Activated naive CD8-positive, alpha-beta T cell treated with anti-CD3 and anti-CD28 coated beads, Interleukin-2, amount 50 U/mL, for 24 hours (primary cell): Measurements from ENCODE around the gene TRMT10C.
"Not testable (repeated sequence)": the region's sequence is repeated elsewhere in the genome, so short reads cannot be mapped to it uniquely, and the experiment has no call there.

Source experiments
- ATAC-seq: fragments of 150-1000 bp; cut with Tn5 transposase; one replicate; pipeline ENCODE4 v1.10.0; 2021
- DNase-seq: peaks from one replicate; pipeline ENCODE4 v3.0.0; 2021
- H3K27ac Mint-ChIP-seq: one replicate; pipeline ENCODE4 v1.8.0; 2021; ENCODE audit warnings: mild to moderate bottlenecking, mixed read lengths
- H3K27me3 Mint-ChIP-seq: one replicate; pipeline ENCODE4 v1.8.0; 2021; ENCODE audit warnings: mixed read lengths
- H3K36me3 Mint-ChIP-seq: one replicate; pipeline ENCODE4 v1.8.0; 2021; ENCODE audit warnings: low read depth, mixed read lengths
- H3K4me1 Mint-ChIP-seq: one replicate; pipeline ENCODE4 v1.8.0; 2021; ENCODE audit warnings: mixed read lengths
- H3K4me3 Mint-ChIP-seq: one replicate; pipeline ENCODE4 v1.8.0; 2021; ENCODE audit warnings: mild to moderate bottlenecking, moderate library complexity, mixed read lengths
- H3K9me3 Mint-ChIP-seq: one replicate; pipeline ENCODE4 v1.8.0; 2021; ENCODE audit warnings: mixed read lengths

Gene TRMT10C

GRCh38 chr3:101573449-101574387 lies 12.1 kb downstream of the TRMT10C start, which contains the start of gene PCNP:
Gene PCNP (plus strand): TSS chr3:101574180. CDS start chr3:101574216, 36 bp downstream.
- Mint-ChIP-seq H3K9me3 (no peaks in the 10 kb centered on the region), H3K4me1 (peaks cover 72% of the 10 kb centered on the region), H3K27ac (peak within 1 kb of the TSS; percentile 94), H3K4me3 (peak within 1 kb of the TSS; percentile 90), H3K27me3 (no peaks in the 10 kb centered on the region), H3K36me3 (peaks cover 18% of the 10 kb centered on the region)
- ATAC-seq (peak; percentile 83), DNase-seq (peak; percentile 99)

- Mint-ChIP-seq H3K9me3 (no peaks in the 10 kb centered on the region), H3K27me3 (no peaks in the 10 kb centered on the region), H3K4me1 (peaks cover 75% of the 10 kb centered on the region), H3K4me3 (peak overlapping the region; percentile 90), H3K36me3 (peaks cover 22% of the 10 kb centered on the region), H3K27ac (peak overlapping the region; percentile 94)
- ATAC-seq (peak; percentile 63), DNase-seq (peak; percentile 52)
Measured at GRCh38 chr3:101574388-101575112, 12.9 kb downstream of the TRMT10C start.

- Mint-ChIP-seq H3K9me3 (no peaks in the 10 kb centered on the region), H3K4me1 (peaks cover 62% of the 10 kb centered on the region), H3K4me3 (no peak overlapping the region), H3K36me3 (peaks cover 31% of the 10 kb centered on the region), H3K27me3 (no peaks in the 10 kb centered on the region), H3K27ac (no peak overlapping the region)
- ATAC-seq (no peak), DNase-seq (no peak)
Measured at GRCh38 chr3:101577286-101577685, 15.6 kb downstream of the TRMT10C start.

- DNase-seq (no peak), ATAC-seq (no peak)
- H3K9me3 Mint-ChIP-seq, result no peaks in the 10 kb centered on the region
- no peak overlapping the region for H3K27ac Mint-ChIP-seq
- H3K4me1 Mint-ChIP-seq, result peaks cover 22% of the 10 kb centered on the region
- H3K4me3 Mint-ChIP-seq, result no peak overlapping the region
- H3K27me3 Mint-ChIP-seq, result no peaks in the 10 kb centered on the region
- H3K36me3 Mint-ChIP-seq, result peaks cover 64% of the 10 kb centered on the region
Measured at GRCh38 chr3:101588616-101589015, 26.9 kb downstream of the TRMT10C start.

- ATAC-seq (no peak), DNase-seq (no peak)
- H3K27ac Mint-ChIP-seq, result peak overlapping the region; percentile 52
- no peak overlapping the region for H3K4me3 Mint-ChIP-seq
- H3K9me3 Mint-ChIP-seq, result no peaks in the 10 kb centered on the region
- H3K4me1 Mint-ChIP-seq, result peaks cover 18% of the 10 kb centered on the region
- no peaks in the 10 kb centered on the region for H3K27me3 Mint-ChIP-seq
- H3K36me3 Mint-ChIP-seq, result peaks cover 62% of the 10 kb centered on the region
Measured at GRCh38 chr3:101591071-101591470, 29.4 kb downstream of the TRMT10C start.

GRCh38 chr3:101602731-101603130 lies 41.1 kb downstream of the TRMT10C start:
- Mint-ChIP-seq H3K27ac (no peak overlapping the region), H3K4me1 (no peaks in the 10 kb centered on the region), H3K36me3 (peaks cover 3% of the 10 kb centered on the region), H3K4me3 (no peak overlapping the region), H3K9me3 (no peaks in the 10 kb centered on the region), H3K27me3 (no peaks in the 10 kb centered on the region)
- ATAC-seq, result no peak
- DNase-seq, result no peak

GRCh38 chr3:101603184-101603583 lies 41.5 kb downstream of the TRMT10C start:
- Mint-ChIP-seq H3K4me1 (no peaks in the 10 kb centered on the region), H3K9me3 (no peaks in the 10 kb centered on the region), H3K27me3 (no peaks in the 10 kb centered on the region), H3K4me3 (no peak overlapping the region), H3K27ac (no peak overlapping the region), H3K36me3 (peaks cover 3% of the 10 kb centered on the region)
- ATAC-seq, result no peak
- DNase-seq, result no peak

GRCh38 chr3:101605398-101605797 lies 43.7 kb downstream of the TRMT10C start:
- not testable (repeated sequence) for H3K27me3 Mint-ChIP-seq, H3K27ac Mint-ChIP-seq, H3K4me1 Mint-ChIP-seq, DNase-seq, H3K4me3 Mint-ChIP-seq, H3K9me3 Mint-ChIP-seq, ATAC-seq, H3K36me3 Mint-ChIP-seq

- H3K27ac Mint-ChIP-seq, result no peak overlapping the region
- no peak for ATAC-seq
- DNase-seq, result no peak
- H3K9me3 Mint-ChIP-seq, result no peaks in the 10 kb centered on the region
- no peaks in the 10 kb centered on the region for H3K27me3 Mint-ChIP-seq
- no peaks in the 10 kb centered on the region for H3K36me3 Mint-ChIP-seq
- H3K4me3 Mint-ChIP-seq, result no peak overlapping the region
- no peaks in the 10 kb centered on the region for H3K4me1 Mint-ChIP-seq
Measured at GRCh38 chr3:101611023-101611422, 49.4 kb downstream of the TRMT10C start.

GRCh38 chr3:101613014-101613413 lies 51.3 kb downstream of the TRMT10C start:
- H3K4me3 Mint-ChIP-seq, H3K36me3 Mint-ChIP-seq, DNase-seq, H3K9me3 Mint-ChIP-seq, H3K4me1 Mint-ChIP-seq, H3K27ac Mint-ChIP-seq, ATAC-seq, H3K27me3 Mint-ChIP-seq: not testable (repeated sequence)

- no peak overlapping the region for H3K4me3 Mint-ChIP-seq
- DNase-seq, result no peak
Measured at GRCh38 chr3:101615525-101615924, 53.9 kb downstream of the TRMT10C start.

More at GRCh38 chr3:101615525-101615924, 53.9 kb downstream of the TRMT10C start:
- H3K27ac Mint-ChIP-seq, result no peak overlapping the region
- no peaks in the 10 kb centered on the region for H3K4me1 Mint-ChIP-seq
- no peak for ATAC-seq
- no peaks in the 10 kb centered on the region for H3K27me3 Mint-ChIP-seq
- H3K9me3 Mint-ChIP-seq, result no peaks in the 10 kb centered on the region
- no peaks in the 10 kb centered on the region for H3K36me3 Mint-ChIP-seq
